ENCODE results near the gene AHRR. TPM values are rescaled to one million over a fixed set of nuclear protein-coding genes. Genes with fewer than 3 reads are reported as not detected.
"Not testable (repeated sequence)": the region's sequence is repeated elsewhere in the genome, so short reads cannot be mapped to it uniquely, and the experiment has no call there.

The AHRR gene
- total RNA-seq, 1 donor from 2014 or later, result 26.0 TPM

DNA sequence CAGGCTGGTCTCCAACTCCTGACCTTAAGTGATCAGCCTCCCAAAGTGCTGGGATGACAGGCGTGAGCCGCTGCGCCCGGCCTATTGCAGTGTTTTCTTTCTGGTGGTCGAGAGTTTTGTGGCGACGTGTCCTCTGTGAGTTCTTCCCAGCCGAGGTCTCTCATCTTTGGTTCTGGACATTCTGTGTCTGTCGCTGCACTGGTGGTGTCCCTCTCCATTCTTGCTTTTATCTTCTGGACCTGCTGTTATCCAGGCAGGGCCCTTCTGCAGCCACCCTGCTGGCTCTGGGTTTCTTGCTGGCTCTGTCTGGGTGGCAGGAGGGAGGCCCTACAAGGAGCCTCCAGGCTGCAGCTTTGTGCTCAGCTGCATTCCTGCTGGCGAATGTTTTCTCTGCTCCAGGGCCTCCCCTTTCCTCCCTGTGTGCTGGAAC, 72.3 kb downstream of the AHRR start:
- no peaks in the 10 kb centered on the region for H3K27me3 Mint-ChIP-seq
- intact Hi-C loops (cut with micrococcal nuclease), result loop anchor here (5.0 kb wide), 1 partner anchor 122 kb away; the partner anchor contains the start of gene PDCD6
- peaks cover 36% of the 10 kb centered on the region for H3K4me1 Mint-ChIP-seq
- peak overlapping the region; percentile 98 for H3K27ac Mint-ChIP-seq
- H3K9me3 Mint-ChIP-seq, result no peaks in the 10 kb centered on the region
- peaks cover 15% of the 10 kb centered on the region for H3K36me3 Mint-ChIP-seq (ENCODE audit: low read depth)
- H3K4me3 Mint-ChIP-seq, result peak overlapping the region; percentile 81
- DNase-seq, result peak; percentile 62

DNA sequence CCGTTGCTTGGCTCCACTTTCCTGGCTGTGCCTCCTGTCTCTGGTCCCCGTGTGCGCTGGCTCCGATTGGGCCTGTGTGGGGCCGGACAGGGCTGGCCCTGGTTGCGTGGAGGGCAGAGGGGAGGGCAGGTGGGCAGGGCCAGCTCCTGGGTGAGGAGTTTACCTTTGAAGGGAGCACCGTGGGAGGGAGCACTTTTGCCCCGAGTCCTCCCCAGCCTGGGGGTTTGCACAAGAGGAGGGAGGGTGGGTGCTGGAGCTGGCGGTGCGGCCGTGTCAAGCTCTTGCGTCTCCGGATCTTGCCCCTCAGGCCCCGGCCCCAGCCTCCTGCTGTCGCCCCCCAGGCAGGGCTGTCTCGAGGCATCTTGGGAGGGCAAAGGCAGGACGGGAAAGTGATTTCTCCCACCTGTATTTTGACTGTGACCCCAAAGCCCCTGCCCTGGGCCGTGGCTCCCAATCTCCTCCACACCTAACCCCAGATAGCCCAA, 73.2 kb downstream of the AHRR start:
- H3K27me3 Mint-ChIP-seq, result no peaks in the 10 kb centered on the region
- no peak overlapping the region for H3K4me3 Mint-ChIP-seq
- H3K9me3 Mint-ChIP-seq, result no peaks in the 10 kb centered on the region
- DNase-seq, result no peak
- peaks cover 14% of the 10 kb centered on the region for H3K36me3 Mint-ChIP-seq (ENCODE audit: low read depth)
- H3K27ac Mint-ChIP-seq, result no peak overlapping the region
- intact Hi-C loops (cut with micrococcal nuclease), result loop anchor here (5.0 kb wide), 1 partner anchor 122 kb away; the partner anchor contains the start of gene PDCD6
- peaks cover 40% of the 10 kb centered on the region for H3K4me1 Mint-ChIP-seq

GRCh38 chr5:395156-395920, 73.8 kb downstream of the AHRR start:
- H3K9me3 Mint-ChIP-seq, result no peaks in the 10 kb centered on the region
- no peak for DNase-seq
- no peak overlapping the region for H3K27ac Mint-ChIP-seq
- H3K36me3 Mint-ChIP-seq (ENCODE audit: low read depth), result peaks cover 18% of the 10 kb centered on the region
- no peak overlapping the region for H3K4me3 Mint-ChIP-seq
- intact Hi-C loops (cut with micrococcal nuclease), result no loop called here
- peaks cover 40% of the 10 kb centered on the region for H3K4me1 Mint-ChIP-seq
- no peaks in the 10 kb centered on the region for H3K27me3 Mint-ChIP-seq

DNA sequence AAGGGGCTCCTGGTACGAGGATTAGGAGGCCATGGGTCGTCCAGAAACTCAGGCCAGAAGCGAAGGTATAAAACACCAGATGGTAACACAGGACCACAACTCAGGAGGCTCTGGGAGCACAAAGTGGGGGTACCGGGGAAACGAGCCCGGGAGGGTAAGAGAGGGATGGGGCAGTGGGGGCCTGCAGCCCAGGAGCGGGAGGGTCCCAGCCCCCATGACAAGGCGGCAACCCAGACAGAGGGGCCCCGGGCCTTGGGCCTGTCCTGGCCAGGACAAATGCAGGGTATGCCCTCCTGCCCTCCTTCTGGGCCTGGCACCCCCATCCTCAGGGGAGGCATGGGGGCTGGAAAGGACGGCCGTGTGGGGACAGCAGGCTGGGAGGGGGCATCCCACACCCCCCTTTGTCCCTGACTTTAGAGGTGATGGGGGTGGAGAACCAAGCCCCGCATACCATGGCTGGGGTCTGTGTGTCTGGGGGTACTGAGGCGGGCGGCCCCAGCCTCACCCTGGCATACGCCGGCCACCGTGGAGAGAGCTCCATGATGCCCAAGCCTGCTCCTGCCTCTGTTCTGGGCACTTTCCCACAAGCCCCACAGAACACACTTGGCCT, 74.5 kb downstream of the AHRR start:
- Mint-ChIP-seq H3K36me3 (ENCODE audit: low read depth) (peaks cover 15% of the 10 kb centered on the region), H3K4me1 (peaks cover 34% of the 10 kb centered on the region), H3K4me3 (no peak overlapping the region), H3K27me3 (no peaks in the 10 kb centered on the region), H3K27ac (no peak overlapping the region), H3K9me3 (no peaks in the 10 kb centered on the region)
- intact Hi-C loops (cut with micrococcal nuclease), result no loop called here
- no peak for DNase-seq

DNA sequence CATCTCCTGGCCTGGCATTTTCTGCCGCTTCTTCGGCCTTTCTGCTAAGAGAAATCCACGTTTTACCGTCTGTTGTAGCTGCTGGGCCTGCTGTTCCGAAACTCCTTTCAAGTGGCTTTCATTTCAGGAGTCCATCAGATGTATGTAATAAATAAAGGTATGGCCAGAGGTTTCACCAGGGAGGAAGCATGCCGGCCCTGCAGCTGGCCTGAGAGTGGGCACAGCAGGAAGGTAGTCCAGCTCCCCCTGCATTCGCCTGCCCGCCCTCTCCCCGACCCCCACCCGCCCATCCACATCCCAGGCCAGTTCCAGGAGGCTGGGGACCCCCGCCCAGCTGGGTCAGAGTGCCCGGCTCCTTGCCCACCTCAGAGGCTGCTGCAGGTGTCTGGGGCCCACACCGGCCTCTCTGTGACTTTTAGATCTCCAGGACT, 75.0 kb downstream of the AHRR start:
- Mint-ChIP-seq H3K27ac (no peak overlapping the region), H3K9me3 (no peaks in the 10 kb centered on the region), H3K27me3 (no peaks in the 10 kb centered on the region), H3K36me3 (ENCODE audit: low read depth) (peaks cover 17% of the 10 kb centered on the region), H3K4me1 (peaks cover 32% of the 10 kb centered on the region), H3K4me3 (no peak overlapping the region)
- no peak for DNase-seq
- intact Hi-C loops (cut with micrococcal nuclease), result no loop called here

- DNase-seq; H3K9me3 Mint-ChIP-seq; intact Hi-C loops (cut with micrococcal nuclease); H3K4me3 Mint-ChIP-seq; H3K27ac Mint-ChIP-seq; H3K27me3 Mint-ChIP-seq: not testable (repeated sequence)
- Mint-ChIP-seq H3K36me3 (ENCODE audit: low read depth) (peaks cover 23% of the 10 kb centered on the region), H3K4me1 (peaks cover 27% of the 10 kb centered on the region)
Measured at GRCh38 chr5:398141-398474, 76.6 kb downstream of the AHRR start.

DNA sequence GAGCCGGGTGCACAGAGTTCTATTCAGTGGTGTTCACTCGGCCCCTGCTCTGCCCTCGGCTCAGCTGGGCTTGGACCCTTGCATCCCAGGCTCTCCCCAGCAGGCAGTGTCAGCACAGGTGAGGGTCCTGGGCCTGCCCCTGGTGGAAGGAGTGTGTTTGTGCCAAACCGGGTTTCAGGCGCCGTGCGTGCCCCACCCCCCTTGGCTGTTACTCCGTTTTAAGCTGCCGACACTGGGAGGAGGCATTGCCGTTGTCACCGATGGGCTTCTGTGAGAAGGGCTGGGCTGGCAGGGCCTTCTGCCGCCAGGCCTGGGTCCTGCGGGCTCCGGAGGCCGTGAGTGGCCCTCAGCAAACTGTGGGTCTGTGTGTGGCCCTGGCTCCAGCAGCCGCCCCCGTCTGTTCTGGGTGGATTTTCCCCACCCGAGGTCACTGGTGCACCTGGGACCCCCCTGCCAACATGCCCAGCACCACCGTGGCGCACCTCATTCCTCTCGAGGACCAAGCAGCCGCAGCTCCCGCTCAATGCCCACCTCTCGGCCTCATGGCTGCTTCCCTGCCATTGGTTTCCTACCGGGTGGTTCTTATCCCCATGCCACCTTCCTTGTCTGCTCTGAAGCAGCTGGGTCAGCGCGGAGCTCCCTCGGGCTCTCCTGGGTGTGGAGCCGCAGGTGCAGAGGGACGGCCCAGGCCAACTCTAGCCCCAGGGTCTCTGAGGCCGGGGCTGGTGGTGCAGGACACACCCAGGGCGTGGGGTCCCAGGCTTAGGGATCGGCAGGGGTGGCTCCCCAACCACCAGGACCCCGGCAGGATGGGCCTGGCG, 77.2 kb downstream of the AHRR start:
- intact Hi-C loops (cut with micrococcal nuclease), result no loop called here
- H3K27me3 Mint-ChIP-seq, result no peaks in the 10 kb centered on the region
- H3K27ac Mint-ChIP-seq, result no peak overlapping the region
- peaks cover 22% of the 10 kb centered on the region for H3K4me1 Mint-ChIP-seq
- no peak overlapping the region for H3K4me3 Mint-ChIP-seq
- no peaks in the 10 kb centered on the region for H3K9me3 Mint-ChIP-seq
- peaks cover 23% of the 10 kb centered on the region for H3K36me3 Mint-ChIP-seq (ENCODE audit: low read depth)
- DNase-seq, result no peak

- DNase-seq, result peak; percentile 86
- Mint-ChIP-seq H3K9me3 (no peaks in the 10 kb centered on the region), H3K27me3 (no peaks in the 10 kb centered on the region), H3K36me3 (ENCODE audit: low read depth) (peaks cover 28% of the 10 kb centered on the region), H3K4me1 (peaks cover 17% of the 10 kb centered on the region), H3K27ac (peak overlapping the region; percentile 89), H3K4me3 (peak overlapping the region; percentile 51)
- intact Hi-C loops (cut with micrococcal nuclease), result no loop called here
Measured at GRCh38 chr5:399296-400281, 78.1 kb downstream of the AHRR start.

DNA sequence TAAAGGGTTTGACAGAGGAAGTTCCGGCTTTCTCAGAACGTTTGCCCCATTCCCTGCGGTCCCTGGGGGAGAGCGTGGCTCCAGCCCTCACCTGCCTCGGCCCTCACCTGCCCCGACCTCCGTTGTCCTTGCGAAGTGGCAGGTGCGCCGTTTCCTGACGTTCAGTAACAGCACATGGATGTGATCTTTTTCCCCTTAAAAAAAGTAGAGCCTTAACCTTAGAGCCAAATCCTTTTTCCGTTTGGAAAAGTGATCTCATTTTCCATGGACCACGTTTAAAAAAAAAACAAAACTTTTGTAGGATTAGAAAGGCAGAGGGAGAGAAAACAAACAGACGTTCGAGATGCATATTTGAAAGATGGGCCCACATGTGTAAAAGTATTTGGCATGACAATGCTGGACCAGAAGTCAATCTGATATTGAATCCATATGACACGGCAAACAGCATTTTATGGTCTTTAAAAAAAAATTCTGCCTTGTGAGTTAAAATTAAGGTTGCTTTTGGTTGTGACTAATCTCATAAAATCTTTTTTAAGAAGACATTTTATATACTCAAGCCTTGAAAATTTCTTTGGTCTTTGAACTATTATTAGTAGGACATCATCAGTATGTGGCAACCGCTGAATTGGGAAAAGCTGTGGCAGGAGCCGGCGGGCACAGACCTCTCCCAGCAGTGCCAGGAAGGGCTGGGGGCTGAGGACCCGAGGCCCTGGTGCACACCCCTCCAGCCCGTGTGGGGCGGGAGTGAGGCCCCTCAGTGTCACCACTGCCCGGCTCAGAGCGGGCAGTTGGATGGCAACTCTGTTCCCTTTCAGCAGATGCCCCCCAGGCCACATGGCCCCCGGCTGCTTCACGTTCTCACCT, 79.0 kb downstream of the AHRR start:
- no peaks in the 10 kb centered on the region for H3K9me3 Mint-ChIP-seq
- H3K36me3 Mint-ChIP-seq (ENCODE audit: low read depth), result peaks cover 28% of the 10 kb centered on the region
- peaks cover 14% of the 10 kb centered on the region for H3K4me1 Mint-ChIP-seq
- DNase-seq, result no peak
- no peaks in the 10 kb centered on the region for H3K27me3 Mint-ChIP-seq
- peak overlapping the region; percentile 51 for H3K4me3 Mint-ChIP-seq
- intact Hi-C loops (cut with micrococcal nuclease), result no loop called here
- H3K27ac Mint-ChIP-seq, result peak overlapping the region; percentile 89

- Mint-ChIP-seq H3K4me3 (no peak overlapping the region), H3K27ac (no peak overlapping the region), H3K36me3 (ENCODE audit: low read depth) (peaks cover 30% of the 10 kb centered on the region), H3K27me3 (no peaks in the 10 kb centered on the region), H3K4me1 (peaks cover 14% of the 10 kb centered on the region), H3K9me3 (no peaks in the 10 kb centered on the region)
- no peak for DNase-seq
- intact Hi-C loops (cut with micrococcal nuclease), result no loop called here
Measured at GRCh38 chr5:401146-402034, 79.9 kb downstream of the AHRR start.

DNA sequence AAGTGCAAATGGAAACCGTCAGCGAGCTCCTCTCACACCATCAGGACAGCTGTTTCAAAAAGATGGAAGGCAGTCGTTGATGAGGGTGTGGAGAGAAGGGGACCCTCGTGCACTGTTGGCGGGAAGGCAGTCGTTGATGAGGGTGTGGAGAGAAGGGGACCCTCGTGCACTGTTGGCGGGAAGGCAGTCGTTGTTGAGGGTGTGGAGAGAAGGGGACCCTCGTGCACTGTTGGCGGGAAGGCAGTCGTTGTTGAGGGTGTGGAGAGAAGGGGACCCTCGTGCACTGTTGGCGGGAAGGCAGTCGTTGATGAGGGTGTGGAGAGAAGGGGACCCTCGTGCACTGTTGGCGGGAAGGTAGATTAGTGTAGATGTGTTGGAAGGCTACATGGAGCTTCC, 80.7 kb downstream of the AHRR start:
- intact Hi-C loops (cut with micrococcal nuclease); H3K9me3 Mint-ChIP-seq; H3K27me3 Mint-ChIP-seq; H3K27ac Mint-ChIP-seq; DNase-seq; H3K4me3 Mint-ChIP-seq: not testable (repeated sequence)
- Mint-ChIP-seq H3K36me3 (ENCODE audit: low read depth) (peaks cover 30% of the 10 kb centered on the region), H3K4me1 (peaks cover 14% of the 10 kb centered on the region)
